Esophagus muscularis mucosa (tissue), 4 donors: ENCODE data around the gene ATP7B. TPM values are rescaled to one million over a fixed set of nuclear protein-coding genes. Genes with fewer than 3 reads are reported as not detected.

Source experiments
- DNase-seq: peaks from one replicate; pipeline ENCODE4 v3.0.0-alpha.2; 2017; ENCODE audit errors: extremely low spot score
- H3K27ac ChIP-seq, 4 donors: fragments of 200-600 bp; sonication (generic); replicated peaks in 1 of 4; 1 replicate in 3 of 4; 2 replicates in 1 of 4; pipeline ENCODE4 v1.5.1; 2016 to 2019; ENCODE audit warnings: mild to moderate bottlenecking in 1 of 4
- H3K27me3 ChIP-seq, 4 donors: fragments of 200-600 bp; sonication (generic); one replicate each; pipeline versions ENCODE4 v1.5.1 to v1.6.0; 2016 to 2019
- H3K36me3 ChIP-seq, 4 donors: fragments of 200-600 bp; sonication (generic); one replicate each; pipeline ENCODE4 v1.5.1; 2016 to 2019
- H3K4me1 ChIP-seq, 4 donors: fragments of 200-600 bp; sonication (generic); one replicate each; pipeline ENCODE4 v1.5.1; 2016 to 2019
- H3K4me3 ChIP-seq, 4 donors: fragments of 200-600 bp; sonication (generic); 1 replicate in 2 of 4; 2 replicates in 2 of 4; pipeline ENCODE4 v1.5.1; 2016 to 2019; ENCODE audit warnings: mild to moderate bottlenecking in 4 of 4, moderate library complexity in 1 of 4
- H3K9me3 ChIP-seq, 4 donors: fragments of 200-600 bp; sonication (generic); 1 replicate in 3 of 4; 2 replicates in 1 of 4; pipeline ENCODE4 v1.5.1; 2016 to 2019
- EP300 ChIP-seq: sonication (generic); formaldehyde crosslinking; IDR thresholded peaks from one replicate; pipeline ENCODE4 v1.6.1; 2017; ENCODE audit warnings: antibody characterized with exemption
- POLR2A ChIP-seq: fragments of 450-650 bp; IDR thresholded peaks from one replicate; pipeline ENCODE4 v1.6.1; 2017; ENCODE audit warnings: antibody characterized with exemption, moderate library complexity, mild to moderate bottlenecking, low read depth
- POLR2AphosphoS5 ChIP-seq, 2 donors: sonication (generic); formaldehyde crosslinking; IDR thresholded peaks; one replicate each; pipeline ENCODE4 v1.6.1; 2017; ENCODE audit warnings: antibody characterized with exemption in 2 of 2
- WGBS: methylation state at CpG from one replicate; pipeline ENCODE4 v1.1.5; 2018; 5-methylcytosine and 5-hydroxymethylcytosine counted together
- intact Hi-C: fragments of 100-400 bp; cut with DNase I; formaldehyde crosslinking; loops from one replicate; pipeline ENCODE4 v1.15.1; 2023
- total RNA-seq, 4 donors: library from RNA; depleted of rRNA; stranded (reverse); fragments of >200 nt; gene quantifications; one replicate each; pipeline versions ENCODE4 v1.1.0 to v1.2.1, GENCODE V29; 2016
- TF ChIP-seq, protein P1 (sequence below), 3 experiments: fragments of 200-600 bp in 2 of 3; fragments of 450-650 bp in 1 of 3; sonication (generic) in 2 of 3; IDR thresholded peaks; one replicate each; pipeline ENCODE4 v1.5.1; 2017 to 2019; ENCODE audit warnings: antibody characterized with exemption in 3 of 3, mild to moderate bottlenecking in 2 of 3, moderate library complexity in 1 of 3

The ATP7B gene
- total RNA-seq, 4 donors from 2014 or later, result 2.5 to 5.2 (median 4.4) TPM

DNA sequence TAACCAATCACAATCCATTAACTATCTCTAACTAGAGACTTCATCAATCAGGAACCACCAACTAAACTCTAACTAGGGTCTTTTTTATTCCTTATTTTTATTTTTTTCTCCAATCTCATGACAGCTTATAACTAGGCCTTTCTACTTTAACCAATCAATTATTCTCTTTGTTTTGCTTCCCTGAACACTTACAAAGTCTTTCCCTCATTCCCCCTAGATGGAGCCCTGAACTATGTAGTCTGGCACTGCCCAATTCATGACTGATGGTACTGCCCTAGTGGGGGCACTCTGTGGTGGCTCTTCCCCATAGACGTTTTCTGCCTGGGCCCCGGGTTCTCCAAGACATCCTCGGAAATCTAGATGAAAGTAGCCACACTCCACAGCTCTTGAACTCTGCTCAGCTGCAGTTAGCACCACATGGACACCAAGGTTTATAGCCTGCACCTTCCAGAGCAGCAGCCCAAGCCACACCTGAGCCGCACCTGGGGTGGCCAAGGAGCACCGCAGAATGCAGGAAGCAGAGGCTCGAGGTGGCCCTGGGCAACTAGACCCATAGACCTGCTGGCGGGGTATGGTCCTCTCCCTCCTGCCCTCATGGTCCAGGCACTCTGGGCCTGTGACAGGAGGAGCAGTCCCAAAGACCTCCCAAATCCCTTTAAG lies 6.6 kb downstream of the ATP7B start:
- Histone ChIP-seq H3K27me3 (no peaks in the 10 kb centered on the region), H3K27ac (no peak overlapping the region), H3K4me3 (no peak overlapping the region), H3K4me1 (peaks cover 4 to 15% (median 11%) of the 10 kb centered on the region in 4 donors), H3K9me3 (no peaks in the 10 kb centered on the region), H3K36me3 (no peaks in the 10 kb centered on the region)
- intact Hi-C loops, result loop anchor here (5.0 to 10.0 kb wide), 2 partner anchors 123 to 190 kb away; partner anchors contain the start of gene NEK5
- no peak for DNase-seq
- TF ChIP-seq POLR2AphosphoS5 (IDR thresholded peaks at IDR 0.05) (no peak), POLR2A (no peak), EP300 (no peak)
- TF ChIP-seq, protein P1, sequence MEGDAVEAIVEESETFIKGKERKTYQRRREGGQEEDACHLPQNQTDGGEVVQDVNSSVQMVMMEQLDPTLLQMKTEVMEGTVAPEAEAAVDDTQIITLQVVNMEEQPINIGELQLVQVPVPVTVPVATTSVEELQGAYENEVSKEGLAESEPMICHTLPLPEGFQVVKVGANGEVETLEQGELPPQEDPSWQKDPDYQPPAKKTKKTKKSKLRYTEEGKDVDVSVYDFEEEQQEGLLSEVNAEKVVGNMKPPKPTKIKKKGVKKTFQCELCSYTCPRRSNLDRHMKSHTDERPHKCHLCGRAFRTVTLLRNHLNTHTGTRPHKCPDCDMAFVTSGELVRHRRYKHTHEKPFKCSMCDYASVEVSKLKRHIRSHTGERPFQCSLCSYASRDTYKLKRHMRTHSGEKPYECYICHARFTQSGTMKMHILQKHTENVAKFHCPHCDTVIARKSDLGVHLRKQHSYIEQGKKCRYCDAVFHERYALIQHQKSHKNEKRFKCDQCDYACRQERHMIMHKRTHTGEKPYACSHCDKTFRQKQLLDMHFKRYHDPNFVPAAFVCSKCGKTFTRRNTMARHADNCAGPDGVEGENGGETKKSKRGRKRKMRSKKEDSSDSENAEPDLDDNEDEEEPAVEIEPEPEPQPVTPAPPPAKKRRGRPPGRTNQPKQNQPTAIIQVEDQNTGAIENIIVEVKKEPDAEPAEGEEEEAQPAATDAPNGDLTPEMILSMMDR (IDR thresholded peaks at IDR 0.05), result no peak
- 72% methylated on average over 3 of the region's 7 CpGs for WGBS

DNA sequence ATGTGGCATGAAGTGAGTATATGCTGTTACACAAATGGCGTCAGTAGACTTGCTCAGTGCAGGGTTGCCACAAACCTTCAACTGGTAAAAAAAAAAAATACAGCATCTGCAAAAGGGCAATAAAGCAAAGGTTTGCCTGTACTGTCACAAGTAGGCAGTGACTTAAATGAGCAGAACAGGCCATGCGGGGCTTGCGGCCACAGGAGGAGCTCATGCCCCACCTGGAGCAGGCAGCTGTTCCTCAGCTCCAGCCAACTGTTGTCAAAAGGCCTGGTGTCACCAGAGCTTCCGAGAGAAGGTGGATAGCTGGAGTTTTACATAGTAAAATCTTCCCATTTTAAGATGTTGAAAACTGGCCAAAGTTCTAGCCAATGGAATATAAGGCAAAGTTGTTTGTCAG lies 7.7 kb downstream of the ATP7B start:
- no peak for TF ChIP-seq EP300
- TF ChIP-seq, protein P1 (IDR thresholded peaks at IDR 0.05), result no peak
- TF ChIP-seq POLR2A, result no peak
- TF ChIP-seq POLR2AphosphoS5 (IDR thresholded peaks at IDR 0.05), result no peak
- H3K4me1 ChIP-seq, result peaks cover 12 to 23% (median 22%) of the 10 kb centered on the region in 4 donors
- WGBS, result 75% methylated on average over 4 of the region's 4 CpGs
- no peaks in the 10 kb centered on the region for H3K36me3 ChIP-seq
- DNase-seq, result no peak
- intact Hi-C loops, result loop anchor here (5.0 to 10.0 kb wide), 2 partner anchors 124 to 189 kb away; partner anchors contain the start of gene NEK5
- no peak overlapping the region for H3K4me3 ChIP-seq
- H3K27me3 ChIP-seq, result no peaks in the 10 kb centered on the region
- H3K27ac ChIP-seq, result no peak overlapping the region
- no peaks in the 10 kb centered on the region for H3K9me3 ChIP-seq

DNA sequence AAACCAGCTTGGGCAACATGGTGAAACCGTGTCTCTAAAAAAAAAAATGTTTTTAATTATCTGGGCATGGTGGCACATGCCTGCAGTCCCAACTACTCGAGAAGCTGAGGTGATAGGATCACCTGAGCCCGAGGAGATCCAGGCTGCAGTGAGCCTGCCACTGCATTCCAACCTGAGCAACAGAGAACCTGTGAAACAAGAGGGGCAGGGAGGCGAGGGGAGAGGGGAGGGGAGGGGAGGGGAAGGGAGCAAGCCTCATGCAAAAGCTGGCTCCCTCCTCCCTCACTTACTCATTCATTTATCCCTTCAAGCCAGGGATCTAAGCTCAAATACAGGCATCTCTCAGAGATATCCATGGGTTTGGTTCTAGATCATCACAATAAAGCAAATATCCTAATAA lies 8.9 kb downstream of the ATP7B start:
- WGBS, result 78% methylated on average over 3 of the region's 4 CpGs
- no peak for TF ChIP-seq POLR2A
- no peak for TF ChIP-seq EP300
- no peak for TF ChIP-seq POLR2AphosphoS5 (IDR thresholded peaks at IDR 0.05)
- TF ChIP-seq, protein P1 (IDR thresholded peaks at IDR 0.05), result no peak
- Histone ChIP-seq H3K27me3 (no peaks in the 10 kb centered on the region), H3K36me3 (no peaks in the 10 kb centered on the region), H3K27ac (no peak overlapping the region), H3K4me3 (no peak overlapping the region), H3K9me3 (no peaks in the 10 kb centered on the region), H3K4me1 (peaks cover 12 to 24% (median 23%) of the 10 kb centered on the region in 4 donors)
- intact Hi-C loops, result loop anchor here (5.0 to 10.0 kb wide), 2 partner anchors 125 to 188 kb away; partner anchors contain the start of gene NEK5
- no peak for DNase-seq

DNA sequence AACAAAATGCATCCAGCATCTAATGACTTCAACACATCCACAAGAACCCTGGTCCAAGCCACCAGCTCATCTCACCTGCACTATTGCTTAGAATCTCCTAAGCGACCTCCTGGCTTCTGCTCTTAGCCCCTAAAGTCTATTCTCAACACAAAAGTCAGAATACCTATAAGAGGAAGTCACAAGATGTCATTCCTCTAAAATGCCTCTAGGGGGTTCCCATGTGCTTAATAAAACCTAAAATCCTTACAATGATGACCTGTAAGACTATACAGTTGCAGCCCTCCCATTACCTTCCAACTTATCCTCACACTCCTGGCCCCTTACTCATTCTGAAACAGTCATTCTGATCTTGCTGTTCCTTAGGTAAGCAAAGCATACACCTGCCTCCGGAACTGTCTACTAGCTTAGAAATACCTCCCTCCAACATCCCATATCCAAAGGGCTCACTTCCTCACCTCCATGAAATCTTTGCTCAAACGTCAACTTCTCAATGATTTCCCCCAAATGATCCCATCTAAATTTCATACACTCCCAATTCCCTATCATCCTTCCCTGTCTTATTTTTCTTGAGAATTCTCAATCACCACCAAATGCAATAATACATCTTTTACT lies 10.0 kb downstream of the ATP7B start:
- no peak overlapping the region for H3K27ac ChIP-seq
- WGBS, result 59% methylated on average over 3 of the region's 3 CpGs
- intact Hi-C loops, result loop anchor here (5.0 to 10.0 kb wide), 2 partner anchors 126 to 186 kb away; partner anchors contain the start of gene NEK5
- no peaks in the 10 kb centered on the region for H3K9me3 ChIP-seq
- H3K27me3 ChIP-seq, result no peaks in the 10 kb centered on the region
- peaks cover 15 to 31% (median 29%) of the 10 kb centered on the region in 4 donors for H3K4me1 ChIP-seq
- no peak for TF ChIP-seq POLR2AphosphoS5 (IDR thresholded peaks at IDR 0.05)
- TF ChIP-seq EP300, result no peak
- TF ChIP-seq POLR2A, result no peak
- TF ChIP-seq, protein P1 (IDR thresholded peaks at IDR 0.05), result peak; percentile 55 to 81 (median 57)
- DNase-seq, result no peak
- no peaks in the 10 kb centered on the region for H3K36me3 ChIP-seq
- no peak overlapping the region for H3K4me3 ChIP-seq
